Smooth muscle cell (in vitro differentiated cells): ENCODE measurements around the gene RPN1. TPM values are rescaled to one million over a fixed set of nuclear protein-coding genes. Genes with fewer than 3 reads are reported as not detected.

ENCODE experiments used
- DNase-seq: peaks from one replicate; lab custom pipeline; 2025; ENCODE audit not compliant: unreplicated experiment; lab: John Stamatoyannopoulos, UW
- H2AFZ ChIP-seq: fragments of 200-600 bp; sonication (generic); 2 replicates; pipeline ENCODE4 v1.6.0; 2016; ENCODE audit warnings: antibody characterized with exemption, low read depth, mild to moderate bottlenecking
- H3F3A ChIP-seq: fragments of 200-600 bp; sonication (generic); 2 replicates; pipeline ENCODE4 v1.6.0; 2017; ENCODE audit warnings: antibody characterized with exemption, low read depth
- H3K27ac ChIP-seq: fragments of 200-600 bp; sonication (generic); 2 replicates; pipeline ENCODE4 v1.5.1; 2016; ENCODE audit warnings: low read depth, mild to moderate bottlenecking
- H3K27me3 ChIP-seq: fragments of 200-600 bp; sonication (generic); 2 replicates; pipeline ENCODE4 v1.6.1; 2016; ENCODE audit warnings: low read depth, mild to moderate bottlenecking
- H3K36me3 ChIP-seq: fragments of 200-600 bp; sonication (generic); 2 replicates; pipeline ENCODE4 v1.5.1; 2016; ENCODE audit warnings: low read depth
- H3K4me1 ChIP-seq: fragments of 200-600 bp; sonication (generic); 2 replicates; pipeline ENCODE4 v1.5.1; 2016; ENCODE audit warnings: low read depth
- H3K4me2 ChIP-seq: fragments of 200-600 bp; sonication (generic); 2 replicates; pipeline ENCODE4 v1.6.0; 2016; ENCODE audit warnings: mild to moderate bottlenecking
- H3K4me3 ChIP-seq: fragments of 200-600 bp; sonication (generic); 2 replicates; pipeline ENCODE4 v1.5.1; 2016; ENCODE audit warnings: mild to moderate bottlenecking
- H3K79me2 ChIP-seq: fragments of 200-600 bp; sonication (generic); 2 replicates; pipeline ENCODE4 v1.6.0; 2016; ENCODE audit warnings: low read depth, mild to moderate bottlenecking
- H3K9ac ChIP-seq: fragments of 200-600 bp; sonication (generic); 2 replicates; pipeline ENCODE4 v1.6.0; 2016; ENCODE audit warnings: low read depth
- H3K9me3 ChIP-seq: fragments of 200-600 bp; sonication (generic); replicated peaks from 2 replicates; pipeline ENCODE4 v1.5.1; 2016; ENCODE audit warnings: low read depth
- H4K20me1 ChIP-seq: fragments of 200-600 bp; sonication (generic); 2 replicates; pipeline ENCODE4 v1.6.0; 2016; ENCODE audit warnings: low read depth
- WGBS: methylation state at CpG from one replicate; pipeline ENCODE4 v1.1.7; 2016; ENCODE audit warnings: low lambda C conversion rate; 5-methylcytosine and 5-hydroxymethylcytosine counted together
- polyA plus RNA-seq: library from polyadenylated mRNA; unstranded; fragments of >200 nt; fragmentation: Nextera tagmentation; extraction: Ambion mirVana; gene quantifications from 2 replicates; pipeline ENCODE4 v1.2.1, GENCODE V29; 2016
- total RNA-seq: library from RNA; depleted of rRNA; stranded (reverse); fragments of >200 nt; gene quantifications from 2 replicates; pipeline ENCODE4 v1.2.3, GENCODE V29; 2014
- TF ChIP-seq, protein P1 (sequence below): fragments of 200-600 bp; sonication (generic); IDR thresholded peaks from 2 replicates; pipeline ENCODE4 v1.5.1; 2017; ENCODE audit warnings: borderline replicate concordance, mild to moderate bottlenecking, antibody characterized with exemption; ENCODE audit not compliant: insufficient read depth, poor library complexity, severe bottlenecking

Gene RPN1
- total and polyA plus RNA-seq, 2 experiments from 2014 or later: 420 to 520 TPM

DNA sequence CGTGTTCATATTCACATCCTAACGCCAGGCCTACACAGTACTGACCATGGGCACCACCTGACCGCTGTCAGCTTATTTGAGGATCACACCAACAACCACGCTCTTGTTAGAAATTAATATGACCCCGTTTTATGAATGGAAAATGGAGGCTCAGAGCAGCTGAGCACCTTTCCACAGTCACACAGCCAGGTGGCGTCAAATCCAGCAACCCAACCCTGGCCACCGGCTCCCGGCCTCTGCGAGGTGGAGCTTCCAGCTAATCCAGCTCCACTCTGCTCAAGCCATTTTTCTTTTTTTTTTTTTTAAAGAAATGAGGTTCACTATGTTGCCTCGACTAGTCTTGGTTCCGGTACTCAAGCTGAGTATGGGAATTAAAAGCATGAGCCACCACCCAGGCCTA is 41.3 kb downstream of the RPN1 start:
- no peaks in the 10 kb centered on the region for H3K9me3 ChIP-seq
- no peaks in the 10 kb centered on the region for H3K36me3 ChIP-seq
- no peaks in the 10 kb centered on the region for H4K20me1 ChIP-seq
- H3K4me1 ChIP-seq: no peaks in the 10 kb centered on the region
- no peak overlapping the region for H3K27ac ChIP-seq
- H3K79me2 ChIP-seq: no peaks in the 10 kb centered on the region
- TF ChIP-seq, protein P1, sequence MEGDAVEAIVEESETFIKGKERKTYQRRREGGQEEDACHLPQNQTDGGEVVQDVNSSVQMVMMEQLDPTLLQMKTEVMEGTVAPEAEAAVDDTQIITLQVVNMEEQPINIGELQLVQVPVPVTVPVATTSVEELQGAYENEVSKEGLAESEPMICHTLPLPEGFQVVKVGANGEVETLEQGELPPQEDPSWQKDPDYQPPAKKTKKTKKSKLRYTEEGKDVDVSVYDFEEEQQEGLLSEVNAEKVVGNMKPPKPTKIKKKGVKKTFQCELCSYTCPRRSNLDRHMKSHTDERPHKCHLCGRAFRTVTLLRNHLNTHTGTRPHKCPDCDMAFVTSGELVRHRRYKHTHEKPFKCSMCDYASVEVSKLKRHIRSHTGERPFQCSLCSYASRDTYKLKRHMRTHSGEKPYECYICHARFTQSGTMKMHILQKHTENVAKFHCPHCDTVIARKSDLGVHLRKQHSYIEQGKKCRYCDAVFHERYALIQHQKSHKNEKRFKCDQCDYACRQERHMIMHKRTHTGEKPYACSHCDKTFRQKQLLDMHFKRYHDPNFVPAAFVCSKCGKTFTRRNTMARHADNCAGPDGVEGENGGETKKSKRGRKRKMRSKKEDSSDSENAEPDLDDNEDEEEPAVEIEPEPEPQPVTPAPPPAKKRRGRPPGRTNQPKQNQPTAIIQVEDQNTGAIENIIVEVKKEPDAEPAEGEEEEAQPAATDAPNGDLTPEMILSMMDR: no peak
- no peaks in the 10 kb centered on the region for H3F3A ChIP-seq
- H3K4me2 ChIP-seq: no peak overlapping the region
- H3K27me3 ChIP-seq: no peaks in the 10 kb centered on the region
- no peak overlapping the region for H2AFZ ChIP-seq
- WGBS: 94% methylated on average over 11 of the region's 11 CpGs
- H3K4me3 ChIP-seq: no peak overlapping the region
- no peak overlapping the region for H3K9ac ChIP-seq
- no peak for DNase-seq

DNA sequence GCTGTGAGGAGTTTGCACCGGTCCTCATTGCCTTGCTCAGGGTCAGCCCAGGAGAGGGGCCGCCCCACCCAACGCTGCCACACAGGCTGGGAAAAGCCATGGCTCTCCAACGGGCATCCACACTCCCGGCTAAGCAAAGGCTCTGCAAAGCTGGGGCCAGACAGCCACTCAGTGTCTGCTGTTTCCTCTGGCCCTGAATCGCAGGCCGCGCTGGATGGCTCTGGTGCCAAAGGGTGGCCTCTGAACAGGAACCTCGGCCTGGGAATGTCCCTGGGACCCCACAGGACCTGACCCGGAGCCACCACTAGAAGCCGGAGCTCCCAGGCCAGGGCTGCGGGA is 42.9 kb downstream of the RPN1 start:
- Histone ChIP-seq H3K9ac (no peak overlapping the region), H3K9me3 (no peaks in the 10 kb centered on the region), H3K36me3 (no peaks in the 10 kb centered on the region), H3K4me3 (peak overlapping the region; percentile 57), H4K20me1 (no peaks in the 10 kb centered on the region), H3K27ac (no peak overlapping the region), H2AFZ (no peak overlapping the region), H3K4me2 (peak overlapping the region; percentile 93), H3F3A (no peaks in the 10 kb centered on the region), H3K4me1 (no peaks in the 10 kb centered on the region), H3K27me3 (no peaks in the 10 kb centered on the region), H3K79me2 (no peaks in the 10 kb centered on the region)
- TF ChIP-seq, protein P1: no peak
- WGBS: 77% methylated on average over 12 of the region's 12 CpGs
- no peak for DNase-seq

DNA sequence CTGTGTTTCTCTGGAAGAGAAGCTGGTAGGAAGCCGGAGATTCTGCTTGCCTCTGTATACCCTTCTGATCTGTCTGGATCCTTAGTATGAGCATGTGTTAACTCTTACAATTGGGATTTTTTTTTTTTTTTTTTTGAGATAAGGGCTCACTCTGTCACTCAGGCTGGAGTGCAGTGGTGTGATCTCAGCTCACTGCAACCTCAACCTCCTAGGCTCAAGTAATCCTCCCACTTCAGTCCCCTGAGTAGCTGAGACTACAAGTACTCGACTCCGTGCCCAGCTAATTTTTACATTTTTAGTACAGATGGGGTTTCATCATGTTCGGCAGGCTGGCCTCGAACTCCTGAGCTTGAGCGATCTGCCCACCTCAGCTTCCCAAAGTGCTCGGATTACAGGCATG is 44.5 kb downstream of the RPN1 start:
- TF ChIP-seq, protein P1: no peak
- H3F3A ChIP-seq: no peaks in the 10 kb centered on the region
- DNase-seq: no peak
- H3K79me2 ChIP-seq: no peaks in the 10 kb centered on the region
- H3K9me3 ChIP-seq: no peaks in the 10 kb centered on the region
- H3K4me2 ChIP-seq: no peak overlapping the region
- H3K27me3 ChIP-seq: no peaks in the 10 kb centered on the region
- H2AFZ ChIP-seq: no peak overlapping the region
- H3K27ac ChIP-seq: no peak overlapping the region
- H3K9ac ChIP-seq: no peak overlapping the region
- H4K20me1 ChIP-seq: no peaks in the 10 kb centered on the region
- H3K36me3 ChIP-seq: no peaks in the 10 kb centered on the region
- H3K4me3 ChIP-seq: no peak overlapping the region
- no peaks in the 10 kb centered on the region for H3K4me1 ChIP-seq
- WGBS: 94% methylated on average over 7 of the region's 7 CpGs
